Glutamatergic neuron (in vitro differentiated cells): ENCODE measurements around the gene MICU1. TPM values are rescaled to one million over a fixed set of nuclear protein-coding genes. Genes with fewer than 3 reads are reported as not detected.

Experiments
- DNase-seq: peaks from one replicate; pipeline ENCODE4 v3.0.0; 2022
- H3K27ac Mint-ChIP-seq: one replicate; pipeline ENCODE4 v1.8.0; 2020; ENCODE audit warnings: mild to moderate bottlenecking, mixed read lengths, inconsistent platforms; ENCODE audit not compliant: unreplicated experiment
- H3K27me3 Mint-ChIP-seq: one replicate; pipeline ENCODE4 v1.8.0; 2020; ENCODE audit warnings: mild to moderate bottlenecking, moderate library complexity, mixed read lengths, inconsistent platforms; ENCODE audit not compliant: unreplicated experiment
- H3K36me3 Mint-ChIP-seq: one replicate; pipeline ENCODE4 v1.8.0; 2020; ENCODE audit warnings: mild to moderate bottlenecking, mixed read lengths, inconsistent platforms; ENCODE audit not compliant: unreplicated experiment
- H3K4me1 Mint-ChIP-seq: one replicate; pipeline ENCODE4 v1.8.0; 2020; ENCODE audit warnings: mild to moderate bottlenecking, low read depth, mixed read lengths, inconsistent platforms; ENCODE audit not compliant: unreplicated experiment
- H3K4me3 Mint-ChIP-seq: one replicate; pipeline ENCODE4 v1.8.0; 2020; ENCODE audit warnings: mild to moderate bottlenecking, mixed read lengths, inconsistent platforms; ENCODE audit not compliant: unreplicated experiment
- H3K9me3 Mint-ChIP-seq: one replicate; pipeline ENCODE4 v1.8.0; 2020; ENCODE audit warnings: mild to moderate bottlenecking, moderate library complexity, mixed read lengths, inconsistent platforms; ENCODE audit not compliant: unreplicated experiment
- total RNA-seq: library from RNA; stranded (reverse); fragmentation: NEBNext Ultra II Directional; extraction: Animal tissue kit (Norgen Biotek cat#: 25700); gene quantifications from one replicate; pipeline ENCODE4 v1.2.1, GENCODE V29; 2021; ENCODE audit not compliant: unreplicated experiment
- TF ChIP-seq, protein P1 (sequence below): fragments of 200-600 bp; sonication (generic); IDR thresholded peaks from one replicate; pipeline ENCODE4 v1.5.0; 2021; ENCODE audit not compliant: partially characterized antibody, unreplicated experiment

MICU1 gene
- total RNA-seq, 1 donor from 2014 or later: 33.5 TPM

GRCh38 chr10:72601144-72601543 is 24.7 kb downstream of the MICU1 start:
- H3K36me3 Mint-ChIP-seq: no peaks in the 10 kb centered on the region
- H3K27ac Mint-ChIP-seq: no peak overlapping the region
- TF ChIP-seq, protein P1, sequence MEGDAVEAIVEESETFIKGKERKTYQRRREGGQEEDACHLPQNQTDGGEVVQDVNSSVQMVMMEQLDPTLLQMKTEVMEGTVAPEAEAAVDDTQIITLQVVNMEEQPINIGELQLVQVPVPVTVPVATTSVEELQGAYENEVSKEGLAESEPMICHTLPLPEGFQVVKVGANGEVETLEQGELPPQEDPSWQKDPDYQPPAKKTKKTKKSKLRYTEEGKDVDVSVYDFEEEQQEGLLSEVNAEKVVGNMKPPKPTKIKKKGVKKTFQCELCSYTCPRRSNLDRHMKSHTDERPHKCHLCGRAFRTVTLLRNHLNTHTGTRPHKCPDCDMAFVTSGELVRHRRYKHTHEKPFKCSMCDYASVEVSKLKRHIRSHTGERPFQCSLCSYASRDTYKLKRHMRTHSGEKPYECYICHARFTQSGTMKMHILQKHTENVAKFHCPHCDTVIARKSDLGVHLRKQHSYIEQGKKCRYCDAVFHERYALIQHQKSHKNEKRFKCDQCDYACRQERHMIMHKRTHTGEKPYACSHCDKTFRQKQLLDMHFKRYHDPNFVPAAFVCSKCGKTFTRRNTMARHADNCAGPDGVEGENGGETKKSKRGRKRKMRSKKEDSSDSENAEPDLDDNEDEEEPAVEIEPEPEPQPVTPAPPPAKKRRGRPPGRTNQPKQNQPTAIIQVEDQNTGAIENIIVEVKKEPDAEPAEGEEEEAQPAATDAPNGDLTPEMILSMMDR: no peak
- DNase-seq: no peak
- H3K4me3 Mint-ChIP-seq: no peak overlapping the region
- H3K27me3 Mint-ChIP-seq: no peaks in the 10 kb centered on the region
- H3K4me1 Mint-ChIP-seq: no peaks in the 10 kb centered on the region
- no peaks in the 10 kb centered on the region for H3K9me3 Mint-ChIP-seq

DNA sequence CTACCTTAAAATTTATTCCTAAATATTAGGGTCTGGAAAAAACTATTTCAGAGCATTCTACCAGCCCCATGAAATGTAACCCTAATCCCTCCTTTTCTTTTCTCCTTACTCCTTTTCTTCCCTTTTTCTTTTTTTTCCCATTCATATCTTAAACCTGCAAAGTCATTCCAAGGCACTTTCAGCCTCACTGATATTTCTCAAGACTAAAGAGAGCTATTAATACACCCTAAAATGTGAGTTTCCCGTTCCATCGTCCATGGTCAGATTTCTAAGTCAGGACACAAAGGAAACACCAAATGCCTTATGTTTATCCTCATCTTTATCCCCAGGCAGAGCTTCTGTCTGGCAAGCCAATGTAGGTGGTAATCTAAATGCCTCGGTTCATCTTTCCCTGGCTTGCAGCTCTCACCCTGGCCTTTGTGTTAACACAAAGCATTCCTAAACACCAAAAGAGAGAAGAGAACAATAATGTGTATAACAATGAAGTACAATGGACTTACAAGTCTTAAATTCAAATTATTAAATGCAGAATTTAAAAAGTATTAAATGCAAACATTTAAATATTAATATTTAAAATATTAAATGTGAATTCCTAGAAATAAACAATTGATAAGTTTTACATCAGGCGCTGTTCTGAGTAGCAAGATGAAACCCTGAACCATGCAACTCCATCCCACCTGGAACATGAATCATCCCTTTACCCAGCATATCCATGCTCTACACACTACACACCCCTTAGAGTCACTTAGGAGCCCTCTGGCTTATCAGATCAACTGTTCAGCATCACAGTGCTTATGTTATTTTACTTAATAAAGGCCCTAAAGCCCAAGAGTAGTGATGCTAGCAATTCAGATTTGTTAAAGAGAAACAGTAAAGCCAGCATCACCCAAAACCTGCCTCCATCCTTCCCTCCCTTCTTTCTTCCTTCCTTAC is 26.8 kb downstream of the MICU1 start:
- H3K27me3 Mint-ChIP-seq: no peaks in the 10 kb centered on the region
- no peak overlapping the region for H3K27ac Mint-ChIP-seq
- no peaks in the 10 kb centered on the region for H3K36me3 Mint-ChIP-seq
- H3K4me3 Mint-ChIP-seq: no peak overlapping the region
- no peak for DNase-seq
- no peaks in the 10 kb centered on the region for H3K9me3 Mint-ChIP-seq
- H3K4me1 Mint-ChIP-seq: no peaks in the 10 kb centered on the region
- TF ChIP-seq, protein P1: no peak

- H3K9me3 Mint-ChIP-seq: no peaks in the 10 kb centered on the region
- H3K36me3 Mint-ChIP-seq: no peaks in the 10 kb centered on the region
- no peaks in the 10 kb centered on the region for H3K4me1 Mint-ChIP-seq
Observed at GRCh38 chr10:72597897-72598296, 28.0 kb downstream of the MICU1 start.

GRCh38 chr10:72595436-72595835 is 30.4 kb downstream of the MICU1 start:
- Mint-ChIP-seq H3K4me3 (no peak overlapping the region), H3K9me3 (no peaks in the 10 kb centered on the region), H3K27me3 (no peaks in the 10 kb centered on the region), H3K4me1 (no peaks in the 10 kb centered on the region), H3K36me3 (peaks cover 4% of the 10 kb centered on the region), H3K27ac (no peak overlapping the region)
- DNase-seq: no peak
- TF ChIP-seq, protein P1: no peak

More at GRCh38 chr10:72597897-72598296, 28.0 kb downstream of the MICU1 start:
- H3K27me3 Mint-ChIP-seq: no peaks in the 10 kb centered on the region
- TF ChIP-seq, protein P1: no peak
- DNase-seq: no peak
- H3K4me3 Mint-ChIP-seq: no peak overlapping the region
- H3K27ac Mint-ChIP-seq: no peak overlapping the region

- no peak overlapping the region for H3K27ac Mint-ChIP-seq
- no peak overlapping the region for H3K4me3 Mint-ChIP-seq
Observed at GRCh38 chr10:72593963-72594362, 31.9 kb downstream of the MICU1 start.

More at GRCh38 chr10:72593963-72594362, 31.9 kb downstream of the MICU1 start:
- no peaks in the 10 kb centered on the region for H3K9me3 Mint-ChIP-seq
- no peak for DNase-seq
- H3K36me3 Mint-ChIP-seq: peaks cover 4% of the 10 kb centered on the region
- no peaks in the 10 kb centered on the region for H3K4me1 Mint-ChIP-seq
- TF ChIP-seq, protein P1: no peak
- H3K27me3 Mint-ChIP-seq: no peaks in the 10 kb centered on the region
